ENCODE results near the gene ISL1.

The ISL1 gene

GRCh38 chr5:51386916-51387883, 4.0 kb downstream of the ISL1 start:
- no peak overlapping the region for H3K4me3 ChIP-seq (ENCODE audit: low read depth, low read length)
- TF ChIP-seq, protein P1, sequence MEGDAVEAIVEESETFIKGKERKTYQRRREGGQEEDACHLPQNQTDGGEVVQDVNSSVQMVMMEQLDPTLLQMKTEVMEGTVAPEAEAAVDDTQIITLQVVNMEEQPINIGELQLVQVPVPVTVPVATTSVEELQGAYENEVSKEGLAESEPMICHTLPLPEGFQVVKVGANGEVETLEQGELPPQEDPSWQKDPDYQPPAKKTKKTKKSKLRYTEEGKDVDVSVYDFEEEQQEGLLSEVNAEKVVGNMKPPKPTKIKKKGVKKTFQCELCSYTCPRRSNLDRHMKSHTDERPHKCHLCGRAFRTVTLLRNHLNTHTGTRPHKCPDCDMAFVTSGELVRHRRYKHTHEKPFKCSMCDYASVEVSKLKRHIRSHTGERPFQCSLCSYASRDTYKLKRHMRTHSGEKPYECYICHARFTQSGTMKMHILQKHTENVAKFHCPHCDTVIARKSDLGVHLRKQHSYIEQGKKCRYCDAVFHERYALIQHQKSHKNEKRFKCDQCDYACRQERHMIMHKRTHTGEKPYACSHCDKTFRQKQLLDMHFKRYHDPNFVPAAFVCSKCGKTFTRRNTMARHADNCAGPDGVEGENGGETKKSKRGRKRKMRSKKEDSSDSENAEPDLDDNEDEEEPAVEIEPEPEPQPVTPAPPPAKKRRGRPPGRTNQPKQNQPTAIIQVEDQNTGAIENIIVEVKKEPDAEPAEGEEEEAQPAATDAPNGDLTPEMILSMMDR (IDR thresholded peaks at IDR 0.05; ENCODE audit: borderline replicate concordance, insufficient read depth, low read depth, low read length) = no peak

GRCh38 chr5:51387884-51388275, 4.6 kb downstream of the ISL1 start:
- no peak overlapping the region for H3K4me3 ChIP-seq (ENCODE audit: low read depth, low read length)
- TF ChIP-seq, protein P1 (IDR thresholded peaks at IDR 0.05; ENCODE audit: borderline replicate concordance, insufficient read depth, low read depth, low read length) = no peak

DNA sequence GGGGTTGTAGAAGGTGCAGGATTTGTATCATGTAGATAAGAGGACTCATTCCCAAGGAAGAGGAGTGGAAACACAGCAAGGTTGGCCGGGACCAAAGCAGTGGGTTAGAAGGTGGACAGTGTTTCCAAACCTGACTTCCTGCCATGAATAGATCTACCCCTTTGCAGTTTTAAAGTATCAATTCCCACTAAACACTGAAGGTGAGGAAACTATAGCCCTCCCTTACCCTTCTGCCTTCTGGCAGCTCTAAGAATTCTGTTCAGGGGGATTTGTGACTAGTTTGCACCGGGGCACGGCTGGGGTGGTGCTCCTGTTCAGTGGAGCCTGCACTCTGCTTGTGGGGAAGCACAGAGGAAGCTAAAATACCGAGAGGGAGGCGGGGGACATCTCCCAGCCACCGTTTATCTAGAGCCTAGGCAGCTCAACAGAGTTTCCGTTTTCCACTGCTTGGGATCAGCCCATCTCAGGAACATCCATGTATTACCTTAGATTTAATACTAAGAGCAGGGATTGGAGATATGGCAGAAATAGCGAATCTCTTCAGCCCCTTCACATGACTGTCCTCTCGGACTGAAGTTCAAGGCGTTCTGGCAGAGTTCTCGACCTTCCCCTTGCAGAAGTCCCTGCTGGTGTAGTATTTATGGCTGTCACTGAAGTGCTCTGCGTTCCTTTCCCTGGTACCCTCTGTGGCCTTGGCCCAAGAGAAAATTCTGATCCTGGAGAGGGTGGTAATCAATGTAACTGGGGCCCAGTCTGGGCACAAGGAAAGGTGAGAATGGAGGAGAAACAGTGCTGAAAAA, 5.4 kb downstream of the ISL1 start:
- no peak overlapping the region for H3K4me3 ChIP-seq (ENCODE audit: low read depth, low read length)
- TF ChIP-seq, protein P1 (IDR thresholded peaks at IDR 0.05; ENCODE audit: borderline replicate concordance, insufficient read depth, low read depth, low read length) = no peak

- no peak overlapping the region for H3K4me3 ChIP-seq (ENCODE audit: low read depth, low read length)
- TF ChIP-seq, protein P1 (IDR thresholded peaks at IDR 0.05; ENCODE audit: borderline replicate concordance, insufficient read depth, low read depth, low read length) = no peak
Observed at GRCh38 chr5:51389288-51389576, 6.0 kb downstream of the ISL1 start.

DNA sequence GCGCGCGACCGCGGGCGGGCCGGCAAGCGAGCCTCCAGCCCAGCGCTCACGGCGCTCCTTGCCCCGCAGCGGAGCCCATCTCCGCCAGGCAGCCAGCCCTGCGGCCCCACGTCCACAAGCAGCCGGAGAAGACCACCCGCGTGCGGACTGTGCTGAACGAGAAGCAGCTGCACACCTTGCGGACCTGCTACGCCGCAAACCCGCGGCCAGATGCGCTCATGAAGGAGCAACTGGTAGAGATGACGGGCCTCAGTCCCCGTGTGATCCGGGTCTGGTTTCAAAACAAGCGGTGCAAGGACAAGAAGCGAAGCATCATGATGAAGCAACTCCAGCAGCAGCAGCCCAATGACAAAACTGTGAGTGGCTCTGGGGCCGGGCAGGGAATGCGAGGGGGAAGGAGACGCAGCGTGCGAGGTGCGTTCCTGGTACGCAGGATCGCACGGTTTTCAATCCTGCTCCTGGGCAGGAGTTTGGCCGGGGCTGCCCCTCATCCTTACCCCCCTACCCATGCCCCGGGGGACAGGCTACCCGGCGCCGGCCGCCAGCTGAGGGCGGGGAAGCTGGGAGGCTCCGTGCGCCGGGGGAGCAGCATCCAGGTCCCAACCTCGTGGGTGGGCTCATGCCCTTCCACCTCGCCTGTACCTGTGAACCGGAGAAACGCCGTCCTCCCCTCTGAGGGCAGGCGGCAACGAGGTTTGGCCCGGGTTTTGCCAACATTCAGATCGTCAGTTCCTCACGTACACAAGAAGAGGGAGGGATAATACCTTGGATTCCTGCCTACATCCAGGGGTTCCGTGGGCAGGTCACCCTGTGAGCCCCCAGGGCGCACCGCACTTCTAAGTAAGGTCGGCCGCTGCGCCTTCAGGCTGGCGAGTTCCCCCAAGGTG, 6.6 kb downstream of the ISL1 start:
- H3K4me3 ChIP-seq (ENCODE audit: low read depth, low read length) = no peak overlapping the region
- TF ChIP-seq, protein P1 (IDR thresholded peaks at IDR 0.05; ENCODE audit: borderline replicate concordance, insufficient read depth, low read depth, low read length) = no peak

GRCh38 chr5:51391175-51391574, 7.9 kb downstream of the ISL1 start:
- TF ChIP-seq, protein P1 (IDR thresholded peaks at IDR 0.05; ENCODE audit: borderline replicate concordance, insufficient read depth, low read depth, low read length) = no peak
- no peak overlapping the region for H3K4me3 ChIP-seq (ENCODE audit: low read depth, low read length)
